A549 (cell line): ENCODE data around the gene DHRS11.

Experiments
- HOXA7 ChIP-seq: fragments of 250-450 bp; sonication (Bioruptor Pico); IDR thresholded peaks from 2 replicates; pipeline ENCODE4 v1.5.0; 2020; ENCODE audit warnings: mild to moderate bottlenecking, moderate library complexity
- MAZ ChIP-seq: fragments of 150-350 bp; IDR thresholded peaks from 2 replicates; pipeline ENCODE4 v1.6.1; 2014; ENCODE audit warnings: antibody characterized with exemption, low read depth, low read length, borderline replicate concordance
- POLR2A ChIP-seq: IDR thresholded peaks from 2 replicates; pipeline ENCODE4 v1.6.1; 2012; ENCODE audit warnings: mild to moderate bottlenecking, low read length
- TF ChIP-seq, protein P1 (sequence below): fragments of >200 bp; sonication (Bioruptor Twin); formaldehyde crosslinking; IDR thresholded peaks from 2 replicates; pipeline ENCODE4 v1.6.1; 2016
- TF ChIP-seq, protein P2 (sequence below): fragments of >200 bp; sonication (Bioruptor Twin); formaldehyde crosslinking; IDR thresholded peaks from 3 replicates; pipeline ENCODE4 v1.5.1; 2016

DNA sequence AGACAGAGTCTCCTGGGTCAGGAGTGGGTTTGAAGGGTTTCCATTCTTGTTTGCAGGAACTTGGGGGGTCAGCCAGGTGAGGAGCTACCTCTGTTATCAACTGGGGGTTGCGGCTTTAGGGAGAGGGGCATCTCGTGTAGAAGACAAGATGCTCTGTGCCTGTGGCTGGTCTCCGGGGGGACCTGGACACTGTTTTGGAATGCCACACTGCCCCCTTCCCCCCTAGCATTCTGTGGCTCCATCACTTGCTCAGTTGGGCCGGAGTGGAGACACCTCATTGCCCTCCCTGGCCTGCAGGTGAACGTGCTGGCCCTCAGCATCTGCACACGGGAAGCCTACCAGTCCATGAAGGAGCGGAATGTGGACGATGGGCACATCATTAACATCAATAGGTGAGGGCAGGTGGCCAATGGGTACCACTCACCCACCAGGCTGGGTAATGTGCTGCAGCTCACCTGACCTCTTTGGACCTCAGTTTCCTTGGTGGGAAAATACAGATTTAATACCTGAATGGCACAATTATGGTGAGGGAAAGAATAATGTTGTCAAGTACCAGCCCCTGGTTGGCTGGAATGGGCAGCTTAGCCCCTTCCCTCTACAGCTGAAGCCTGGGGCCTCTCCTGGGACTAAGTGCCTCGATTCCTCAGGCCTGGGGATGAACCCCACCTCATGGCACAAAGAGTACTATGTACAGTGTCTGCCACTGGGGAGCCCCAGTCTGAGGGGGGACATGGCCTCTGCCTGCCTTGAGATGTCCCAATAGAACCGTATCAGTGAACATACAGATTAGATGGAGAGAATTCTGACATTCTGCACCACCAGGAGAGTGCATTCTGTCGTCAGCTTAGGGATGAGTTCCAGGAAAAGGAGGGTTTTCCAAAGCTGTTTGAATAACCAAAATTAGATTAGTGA lies 6.4 kb downstream of the DHRS11 start:
- TF ChIP-seq POLR2A (no peak), MAZ (no peak), HOXA7 (CRISPR knock-in tag) (no peak)
- TF ChIP-seq, protein P1, sequence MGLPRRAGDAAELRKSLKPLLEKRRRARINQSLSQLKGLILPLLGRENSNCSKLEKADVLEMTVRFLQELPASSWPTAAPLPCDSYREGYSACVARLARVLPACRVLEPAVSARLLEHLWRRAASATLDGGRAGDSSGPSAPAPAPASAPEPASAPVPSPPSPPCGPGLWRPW = no peak
- TF ChIP-seq, protein P2, sequence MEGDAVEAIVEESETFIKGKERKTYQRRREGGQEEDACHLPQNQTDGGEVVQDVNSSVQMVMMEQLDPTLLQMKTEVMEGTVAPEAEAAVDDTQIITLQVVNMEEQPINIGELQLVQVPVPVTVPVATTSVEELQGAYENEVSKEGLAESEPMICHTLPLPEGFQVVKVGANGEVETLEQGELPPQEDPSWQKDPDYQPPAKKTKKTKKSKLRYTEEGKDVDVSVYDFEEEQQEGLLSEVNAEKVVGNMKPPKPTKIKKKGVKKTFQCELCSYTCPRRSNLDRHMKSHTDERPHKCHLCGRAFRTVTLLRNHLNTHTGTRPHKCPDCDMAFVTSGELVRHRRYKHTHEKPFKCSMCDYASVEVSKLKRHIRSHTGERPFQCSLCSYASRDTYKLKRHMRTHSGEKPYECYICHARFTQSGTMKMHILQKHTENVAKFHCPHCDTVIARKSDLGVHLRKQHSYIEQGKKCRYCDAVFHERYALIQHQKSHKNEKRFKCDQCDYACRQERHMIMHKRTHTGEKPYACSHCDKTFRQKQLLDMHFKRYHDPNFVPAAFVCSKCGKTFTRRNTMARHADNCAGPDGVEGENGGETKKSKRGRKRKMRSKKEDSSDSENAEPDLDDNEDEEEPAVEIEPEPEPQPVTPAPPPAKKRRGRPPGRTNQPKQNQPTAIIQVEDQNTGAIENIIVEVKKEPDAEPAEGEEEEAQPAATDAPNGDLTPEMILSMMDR = no peak
